Mucosa of rectum (tissue), 2 donors: ENCODE results near the gene ABCC10.
"Not testable (repeated sequence)": the region's sequence is repeated elsewhere in the genome, so short reads cannot be mapped to it uniquely, and the experiment has no call there.

Source experiments
- H3K27ac ChIP-seq, 2 donors: one replicate each; pipeline ENCODE4 v1.7.0; 2013; ENCODE audit warnings: inconsistent platforms in 2 of 2, low read depth in 2 of 2, low read length in 2 of 2
- H3K27me3 ChIP-seq, 2 donors: one replicate each; pipeline ENCODE4 v1.7.0; 2013; ENCODE audit warnings: low read length in 2 of 2; ENCODE audit not compliant: control insufficient read depth in 2 of 2, insufficient read depth in 2 of 2
- H3K36me3 ChIP-seq, 2 donors: one replicate each; pipeline ENCODE4 v1.7.0; 2013; ENCODE audit warnings: low read length in 2 of 2; ENCODE audit not compliant: control insufficient read depth in 2 of 2, insufficient read depth in 2 of 2
- H3K4me1 ChIP-seq, 2 donors: one replicate each; pipeline ENCODE4 v1.7.0; 2013; ENCODE audit warnings: low read length in 2 of 2, mild to moderate bottlenecking in 1 of 2; ENCODE audit not compliant: control insufficient read depth in 2 of 2, insufficient read depth in 2 of 2
- H3K4me3 ChIP-seq, 2 donors: one replicate each; pipeline ENCODE4 v1.7.0; 2013; ENCODE audit warnings: low read length in 2 of 2
- H3K9ac ChIP-seq, 2 donors: one replicate each; pipeline ENCODE4 v1.7.0; 2013; ENCODE audit warnings: low read length in 2 of 2, low read depth in 1 of 2, mild to moderate bottlenecking in 1 of 2
- H3K9me3 ChIP-seq, 2 donors: one replicate each; pipeline ENCODE4 v1.7.0; 2013; ENCODE audit warnings: low read length in 2 of 2; ENCODE audit not compliant: control insufficient read depth in 2 of 2
- donor health status: healthy.
- donor health status: Normal muscosa, but diverticular disease.

Gene ABCC10

DNA sequence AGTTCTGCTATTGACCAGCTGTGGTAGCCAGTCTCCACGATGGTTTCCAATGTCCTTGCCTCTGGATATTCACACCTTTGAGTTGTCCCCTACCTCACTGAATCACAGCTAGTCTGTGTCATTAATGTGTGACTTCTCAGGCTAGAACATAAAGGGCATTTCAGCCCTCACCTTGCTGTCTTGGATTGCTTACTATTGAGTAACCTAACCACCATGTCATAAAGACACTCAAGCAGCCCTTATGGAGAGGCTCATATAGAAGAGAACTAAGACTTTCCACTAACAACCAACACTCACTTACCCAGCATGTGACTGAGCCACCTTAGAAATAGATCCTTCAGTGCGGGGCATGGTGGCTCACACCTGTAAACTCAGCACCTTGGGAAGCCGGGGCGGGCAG, 19.1 kb upstream of the ABCC10 start:
- H3K27ac ChIP-seq = no peak overlapping the region
- H3K4me3 ChIP-seq = no peak overlapping the region

GRCh38 chr6:43410776-43411175, 16.6 kb upstream of the ABCC10 start:
- H3K9ac ChIP-seq, H3K4me3 ChIP-seq, H3K27me3 ChIP-seq, H3K4me1 ChIP-seq, H3K9me3 ChIP-seq, H3K27ac ChIP-seq, H3K36me3 ChIP-seq: not testable (repeated sequence)

More for the DNA sequence above, 19.1 kb upstream of the ABCC10 start:
- Histone ChIP-seq H3K27me3 (no peaks in the 10 kb centered on the region), H3K9ac (no peak overlapping the region), H3K36me3 (no peaks in the 10 kb centered on the region), H3K9me3 (no peaks in the 10 kb centered on the region), H3K4me1 (no peaks in the 10 kb centered on the region)

DNA sequence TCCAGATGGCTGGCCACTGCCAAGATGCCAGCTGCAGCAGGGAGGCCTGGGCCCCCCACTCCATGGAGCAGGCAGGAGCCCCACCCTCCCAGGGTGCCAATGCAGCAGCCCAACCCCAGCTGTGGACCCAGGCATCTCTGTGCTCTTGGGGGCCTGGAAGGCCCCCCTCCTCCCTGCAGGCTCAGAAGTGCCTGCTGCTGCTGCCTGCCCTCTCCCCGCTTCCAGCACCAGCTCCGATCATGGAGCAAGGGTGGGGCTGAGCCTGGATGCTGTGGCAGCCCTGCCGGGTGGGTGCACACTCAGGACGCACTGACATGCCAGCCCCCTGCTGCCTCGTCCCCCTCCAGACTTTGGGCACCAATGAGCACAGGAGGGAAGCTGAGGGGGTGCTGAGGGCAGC, 14.8 kb upstream of the ABCC10 start:
- Histone ChIP-seq H3K27ac (no peak overlapping the region), H3K9ac (no peak overlapping the region), H3K36me3 (no peaks in the 10 kb centered on the region), H3K4me1 (no peaks in the 10 kb centered on the region), H3K4me3 (no peak overlapping the region), H3K27me3 (peaks cover 0 to 2% of the 10 kb centered on the region in 2 donors), H3K9me3 (no peaks in the 10 kb centered on the region)

GRCh38 chr6:43413002-43413401, 14.3 kb upstream of the ABCC10 start:
- peaks cover 0 to 2% of the 10 kb centered on the region in 2 donors for H3K27me3 ChIP-seq
- H3K9me3 ChIP-seq = no peaks in the 10 kb centered on the region
- no peak overlapping the region for H3K4me3 ChIP-seq
- H3K4me1 ChIP-seq = no peaks in the 10 kb centered on the region
- H3K27ac ChIP-seq = no peak overlapping the region
- no peak overlapping the region for H3K9ac ChIP-seq
- H3K36me3 ChIP-seq = no peaks in the 10 kb centered on the region

- not testable (repeated sequence) for H3K9ac ChIP-seq, H3K9me3 ChIP-seq, H3K4me3 ChIP-seq, H3K27ac ChIP-seq, H3K27me3 ChIP-seq, H3K4me1 ChIP-seq, H3K36me3 ChIP-seq
Observed at GRCh38 chr6:43415275-43415674, 12.1 kb upstream of the ABCC10 start.

- no peak overlapping the region for H3K9ac ChIP-seq
- no peaks in the 10 kb centered on the region for H3K9me3 ChIP-seq
- H3K4me3 ChIP-seq = no peak overlapping the region
- no peaks in the 10 kb centered on the region for H3K4me1 ChIP-seq
- H3K36me3 ChIP-seq = no peaks in the 10 kb centered on the region
- H3K27ac ChIP-seq = no peak overlapping the region
- peaks cover 0 to 2% of the 10 kb centered on the region in 2 donors for H3K27me3 ChIP-seq
Observed at GRCh38 chr6:43416935-43417334, 10.4 kb upstream of the ABCC10 start.

GRCh38 chr6:43420012-43420709, 7.2 kb upstream of the ABCC10 start:
- no peaks in the 10 kb centered on the region for H3K36me3 ChIP-seq
- H3K27ac ChIP-seq = no peak overlapping the region
- H3K9me3 ChIP-seq = no peaks in the 10 kb centered on the region
- H3K4me3 ChIP-seq = no peak overlapping the region
- no peak overlapping the region for H3K9ac ChIP-seq
- H3K27me3 ChIP-seq = no peaks in the 10 kb centered on the region
- H3K4me1 ChIP-seq = no peaks in the 10 kb centered on the region

GRCh38 chr6:43421831-43422230, 5.5 kb upstream of the ABCC10 start:
- Histone ChIP-seq H3K36me3 (no peaks in the 10 kb centered on the region), H3K9ac (no peak overlapping the region), H3K4me3 (no peak overlapping the region), H3K9me3 (no peaks in the 10 kb centered on the region), H3K27me3 (no peaks in the 10 kb centered on the region), H3K4me1 (no peaks in the 10 kb centered on the region), H3K27ac (no peak overlapping the region)

- H3K9ac ChIP-seq, H3K4me3 ChIP-seq, H3K36me3 ChIP-seq, H3K9me3 ChIP-seq, H3K27ac ChIP-seq, H3K27me3 ChIP-seq: not testable (repeated sequence)
- H3K4me1 ChIP-seq = peaks cover 10 to 11% of the 10 kb centered on the region in 2 donors
Observed at GRCh38 chr6:43425083-43425482, 2.3 kb upstream of the ABCC10 start.

- Histone ChIP-seq H3K27me3 (no peaks in the 10 kb centered on the region), H3K9ac (peak overlapping the region; percentile 91 to 92), H3K36me3 (peaks cover 0 to 4% of the 10 kb centered on the region in 2 donors), H3K9me3 (no peaks in the 10 kb centered on the region), H3K4me1 (peaks cover 10 to 11% of the 10 kb centered on the region in 2 donors), H3K27ac (peak overlapping the region; percentile 86 to 93), H3K4me3 (peak overlapping the region; percentile 93 to 97)
Observed at GRCh38 chr6:43426928-43427405, 374 bp upstream of the ABCC10 start.
